ENCODE results near the gene LYPD3.
"Not testable (repeated sequence)": the region's sequence is repeated elsewhere in the genome, so short reads cannot be mapped to it uniquely, and the experiment has no call there.

Gene LYPD3

GRCh38 chr19:43465468-43466120 lies at the start of gene LYPD3:
Gene LYPD3 (minus strand): TSS chr19:43465608. CDS start chr19:43465571, 37 bp downstream.
- no peak for DNase-seq

- DNase-seq: not testable (repeated sequence)
Measured at GRCh38 chr19:43512399-43512798, 47.0 kb upstream of the LYPD3 start.

GRCh38 chr19:43511324-43511723 lies 45.9 kb upstream of the LYPD3 start:
- DNase-seq: no peak

- DNase-seq: no peak
Measured at GRCh38 chr19:43510713-43511112, 45.3 kb upstream of the LYPD3 start.

- no peak for DNase-seq
Measured at GRCh38 chr19:43507880-43508279, 42.5 kb upstream of the LYPD3 start.

- no peak for DNase-seq
Measured at GRCh38 chr19:43506629-43507028, 41.2 kb upstream of the LYPD3 start.

GRCh38 chr19:43505941-43506340 lies 40.5 kb upstream of the LYPD3 start:
- DNase-seq: no peak

GRCh38 chr19:43505186-43505456 lies 39.7 kb upstream of the LYPD3 start:
- DNase-seq: no peak

- peak; percentile 84 for DNase-seq
Measured at GRCh38 chr19:43504426-43505185, 39.2 kb upstream of the LYPD3 start, which contains the start of gene PHLDB3. Gene PHLDB3 (minus strand): TSS chr19:43504746. CDS start chr19:43504118, 628 bp downstream.

- peak; percentile 99 for DNase-seq
Measured at GRCh38 chr19:43503501-43504425, 38.4 kb upstream of the LYPD3 start.

GRCh38 chr19:43502419-43502976 lies 37.1 kb upstream of the LYPD3 start:
- no peak for DNase-seq

GRCh38 chr19:43501661-43502418 lies 36.4 kb upstream of the LYPD3 start:
- DNase-seq: no peak

- no peak for DNase-seq
Measured at GRCh38 chr19:43499042-43499441, 33.6 kb upstream of the LYPD3 start.

GRCh38 chr19:43498233-43498842 lies 32.9 kb upstream of the LYPD3 start:
- DNase-seq: no peak

GRCh38 chr19:43496960-43497359 lies 31.6 kb upstream of the LYPD3 start:
- no peak for DNase-seq

GRCh38 chr19:43495082-43495481 lies 29.7 kb upstream of the LYPD3 start:
- no peak for DNase-seq

GRCh38 chr19:43490759-43491158 lies 25.4 kb upstream of the LYPD3 start:
- no peak for DNase-seq

GRCh38 chr19:43489979-43490599 lies 24.7 kb upstream of the LYPD3 start:
- no peak for DNase-seq

- DNase-seq: no peak
Measured at GRCh38 chr19:43489310-43489709, 23.9 kb upstream of the LYPD3 start.

GRCh38 chr19:43488179-43488578 lies 22.8 kb upstream of the LYPD3 start:
- no peak for DNase-seq

GRCh38 chr19:43486412-43486811 lies 21.0 kb upstream of the LYPD3 start:
- no peak for DNase-seq

Measured in activated effector memory CD4-positive, alpha-beta T cell treated with anti-CD3 and anti-CD28 coated beads, Interleukin-2, amount 50 U/mL, for 16 hours (primary cell).